Osteocyte (in vitro differentiated cells): ENCODE data around the gene SLC22A16. TPM values are rescaled to one million over a fixed set of nuclear protein-coding genes. Genes with fewer than 3 reads are reported as not detected.

Source experiments
- DNase-seq: peaks from one replicate; pipeline ENCODE4 v3.0.0; 2021; ENCODE audit warnings: mixed read lengths; ENCODE audit not compliant: unreplicated experiment; ENCODE audit errors: extremely low spot score
- H3K27ac Mint-ChIP-seq: one replicate; pipeline ENCODE4 v1.8.0; 2021; ENCODE audit warnings: mild to moderate bottlenecking, mixed read lengths; ENCODE audit not compliant: unreplicated experiment
- H3K27me3 Mint-ChIP-seq: one replicate; pipeline ENCODE4 v1.8.0; 2021; ENCODE audit warnings: mixed read lengths; ENCODE audit not compliant: unreplicated experiment
- H3K36me3 Mint-ChIP-seq: one replicate; pipeline ENCODE4 v1.8.0; 2021; ENCODE audit warnings: mixed read lengths; ENCODE audit not compliant: unreplicated experiment
- H3K4me1 Mint-ChIP-seq: one replicate; pipeline ENCODE4 v1.8.0; 2021; ENCODE audit warnings: mixed read lengths; ENCODE audit not compliant: unreplicated experiment
- H3K4me3 Mint-ChIP-seq: one replicate; pipeline ENCODE4 v1.8.0; 2021; ENCODE audit warnings: mild to moderate bottlenecking, moderate library complexity, mixed read lengths; ENCODE audit not compliant: unreplicated experiment
- H3K9me3 Mint-ChIP-seq: one replicate; pipeline ENCODE4 v1.8.0; 2021; ENCODE audit warnings: mixed read lengths; ENCODE audit not compliant: unreplicated experiment
- CTCF ChIP-seq: fragments of 200-600 bp; sonication (generic); IDR thresholded peaks from 2 replicates; pipeline ENCODE4 v1.5.0; 2021; ENCODE audit warnings: antibody characterized with exemption, mild to moderate bottlenecking, moderate library complexity
- total RNA-seq: library from RNA; stranded (reverse); gene quantifications from 2 replicates; pipeline ENCODE4 v1.2.1, GENCODE V29; 2021

Gene SLC22A16
- total RNA-seq, 1 donor from 2014 or later: not detected

- peaks cover 7% of the 10 kb centered on the region for H3K9me3 Mint-ChIP-seq
- peaks cover 12% of the 10 kb centered on the region for H3K27me3 Mint-ChIP-seq
- no peak overlapping the region for H3K4me3 Mint-ChIP-seq
- no peaks in the 10 kb centered on the region for H3K4me1 Mint-ChIP-seq
- no peak overlapping the region for H3K27ac Mint-ChIP-seq
- no peak for DNase-seq
- no peaks in the 10 kb centered on the region for H3K36me3 Mint-ChIP-seq
- no peak for TF ChIP-seq CTCF
Observed at GRCh38 chr6:110434961-110435602, 41.3 kb downstream of the SLC22A16 start.

GRCh38 chr6:110432285-110432900, 44.0 kb downstream of the SLC22A16 start:
- peaks cover 20% of the 10 kb centered on the region for H3K27me3 Mint-ChIP-seq
- no peak for DNase-seq
- H3K9me3 Mint-ChIP-seq: peaks cover 7% of the 10 kb centered on the region
- H3K27ac Mint-ChIP-seq: no peak overlapping the region
- TF ChIP-seq CTCF: no peak
- no peaks in the 10 kb centered on the region for H3K36me3 Mint-ChIP-seq
- H3K4me3 Mint-ChIP-seq: no peak overlapping the region
- no peaks in the 10 kb centered on the region for H3K4me1 Mint-ChIP-seq

GRCh38 chr6:110430741-110431140, 45.7 kb downstream of the SLC22A16 start:
- DNase-seq: no peak
- Mint-ChIP-seq H3K27me3 (peaks cover 24% of the 10 kb centered on the region), H3K36me3 (no peaks in the 10 kb centered on the region), H3K27ac (no peak overlapping the region), H3K4me3 (no peak overlapping the region), H3K4me1 (no peaks in the 10 kb centered on the region), H3K9me3 (peaks cover 7% of the 10 kb centered on the region)
- TF ChIP-seq CTCF: no peak

- H3K9me3 Mint-ChIP-seq: peaks cover 3% of the 10 kb centered on the region
- H3K4me3 Mint-ChIP-seq: no peak overlapping the region
- H3K36me3 Mint-ChIP-seq: no peaks in the 10 kb centered on the region
- no peak for DNase-seq
- H3K27me3 Mint-ChIP-seq: peaks cover 29% of the 10 kb centered on the region
- no peak overlapping the region for H3K27ac Mint-ChIP-seq
- H3K4me1 Mint-ChIP-seq: no peaks in the 10 kb centered on the region
- no peak for TF ChIP-seq CTCF
Observed at GRCh38 chr6:110430236-110430635, 46.2 kb downstream of the SLC22A16 start.

GRCh38 chr6:110428153-110428552, 48.3 kb downstream of the SLC22A16 start:
- Mint-ChIP-seq H3K4me1 (no peaks in the 10 kb centered on the region), H3K9me3 (no peaks in the 10 kb centered on the region)

More at GRCh38 chr6:110428153-110428552, 48.3 kb downstream of the SLC22A16 start:
- DNase-seq: no peak
- Mint-ChIP-seq H3K27ac (no peak overlapping the region), H3K4me3 (no peak overlapping the region), H3K27me3 (peaks cover 45% of the 10 kb centered on the region), H3K36me3 (no peaks in the 10 kb centered on the region)
- no peak for TF ChIP-seq CTCF
